H1 (cell line): ENCODE measurements around the gene SERGEF. TPM values are rescaled to one million over a fixed set of nuclear protein-coding genes. Genes with fewer than 3 reads are reported as not detected.

ENCODE experiments used
- CTCF ChIA-PET: fragments of 300-600 bp; sonication (Branson Sonifier 250); formaldehyde crosslinking; loops from one replicate; lab custom pipeline; 2021; ENCODE audit not compliant: partially characterized antibody; lab: Charles Lee
- POLR2A ChIA-PET: fragments of 300-600 bp; sonication (Branson Sonifier 250); formaldehyde crosslinking; loops from one replicate; lab custom pipeline; 2021; ENCODE audit warnings: inconsistent platforms; ENCODE audit not compliant: partially characterized antibody; lab: Charles Lee
- DNase-seq, 2 experiments: peaks; one replicate each; pipeline versions ENCODE4 v3.0.0 to v3.0.0-alpha.2; 2010 to 2022; ENCODE audit warnings: low spot score in 2 of 2, low read depth in 1 of 2, mixed read lengths in 1 of 2
- FAIRE-seq: peaks from 2 replicates; lab custom pipeline; 2011; peaks lifted over from hg19 to GRCh38; lab: Jason Lieb, UNC
- H2AFZ ChIP-seq: 2 replicates; pipeline ENCODE4 v1.8.1; 2012; ENCODE audit warnings: low read length, inconsistent platforms
- H2AK5ac ChIP-seq: 2 replicates; pipeline ENCODE4 v1.6.1; 2013; ENCODE audit warnings: low read depth, low read length
- H2BK120ac ChIP-seq: replicated peaks from 2 replicates; pipeline ENCODE3; 2013; ENCODE audit warnings: low read depth, low read length, inconsistent platforms
- H2BK12ac ChIP-seq: 2 replicates; pipeline ENCODE4 v1.6.1; 2013; ENCODE audit warnings: low read depth, low read length
- H2BK15ac ChIP-seq: 2 replicates; pipeline ENCODE4 v1.6.1; 2013; ENCODE audit warnings: low read length
- H2BK20ac ChIP-seq: 2 replicates; pipeline ENCODE4 v1.6.1; 2013; ENCODE audit warnings: low read length
- H2BK5ac ChIP-seq: 2 replicates; pipeline ENCODE4 v1.6.1; 2013; ENCODE audit warnings: low read depth, low read length
- H3K14ac ChIP-seq: 2 replicates; pipeline ENCODE4 v1.6.1; 2013; ENCODE audit warnings: inconsistent platforms; ENCODE audit not compliant: insufficient read length
- H3K18ac ChIP-seq: 2 replicates; pipeline ENCODE4 v1.6.1; 2013; ENCODE audit warnings: low read length; ENCODE audit errors: extremely low read depth
- H3K23ac ChIP-seq: 2 replicates; pipeline ENCODE4 v1.6.1; 2013; ENCODE audit warnings: inconsistent platforms; ENCODE audit not compliant: insufficient read length
- H3K23me2 ChIP-seq: 2 replicates; pipeline ENCODE4 v1.6.1; 2013; ENCODE audit warnings: low read depth, low read length
- H3K27ac ChIP-seq: 2 replicates; pipeline ENCODE4 v1.6.1; 2011; ENCODE audit warnings: low read depth, low read length, inconsistent platforms
- H3K27me3 ChIP-seq, 4 experiments: replicated peaks in 1 of 4; 1 replicate in 1 of 4; 2 replicates in 3 of 4; pipeline versions ENCODE4 v1.6.1 to v1.8.1; 2011 to 2013; ENCODE audit warnings: low read length in 3 of 4, mild to moderate bottlenecking in 3 of 4, inconsistent platforms in 2 of 4, mixed read lengths in 2 of 4, moderate library complexity in 1 of 4; ENCODE audit not compliant: control insufficient read depth in 3 of 4, insufficient read depth in 3 of 4; ENCODE audit errors: extremely low read depth in 1 of 4
- H3K36me3 ChIP-seq, 4 experiments: 2 replicates each; pipeline versions ENCODE4 v1.6.1 to v1.8.1; 2011 to 2013; ENCODE audit warnings: mild to moderate bottlenecking in 4 of 4, low read length in 3 of 4, moderate library complexity in 2 of 4, control low read depth in 1 of 4, inconsistent platforms in 1 of 4; ENCODE audit not compliant: insufficient read depth in 4 of 4, control insufficient read depth in 2 of 4
- H3K4ac ChIP-seq: replicated peaks from 2 replicates; pipeline ENCODE3; 2013; ENCODE audit warnings: low read length, low read depth, mixed read lengths, inconsistent platforms; ENCODE audit not compliant: insufficient read length
- H3K4me1 ChIP-seq, 4 experiments: replicated peaks in 1 of 4; 1 replicate in 1 of 4; 2 replicates in 3 of 4; pipeline versions ENCODE4 v1.6.1 to v1.8.1; 2011 to 2013; ENCODE audit warnings: low read length in 3 of 4, inconsistent platforms in 2 of 4, mixed read lengths in 1 of 4; ENCODE audit not compliant: insufficient read depth in 4 of 4, control insufficient read depth in 3 of 4
- H3K4me2 ChIP-seq, 2 experiments: 2 replicates each; pipeline versions ENCODE4 v1.6.1 to v1.8.1; 2011 to 2013; ENCODE audit warnings: low read depth in 2 of 2, low read length in 2 of 2, control low read depth in 1 of 2, inconsistent platforms in 1 of 2, mild to moderate bottlenecking in 1 of 2; ENCODE audit not compliant: insufficient read depth in 1 of 2
- H3K4me3 ChIP-seq, 4 experiments: fragments of 200-600, 300-600 bp in 1 of 4; sonication (generic), shearing (Covaris generic), sonication (Bioruptor Twin) in 1 of 4; 2 replicates each; pipeline versions ENCODE4 v1.5.1 to v1.8.1; 2011 to 2016; ENCODE audit warnings: low read length in 4 of 4, low read depth in 3 of 4, control low read depth in 2 of 4, inconsistent platforms in 2 of 4, mild to moderate bottlenecking in 2 of 4, mixed read lengths in 1 of 4, moderate library complexity in 1 of 4; ENCODE audit not compliant: insufficient read depth in 2 of 4; ENCODE audit errors: extremely low read depth in 1 of 4
- H3K56ac ChIP-seq: replicated peaks from 2 replicates; pipeline ENCODE3; 2013; ENCODE audit warnings: low read depth, mild to moderate bottlenecking, mixed read lengths, low read length, inconsistent platforms; ENCODE audit not compliant: insufficient read length
- H3K79me1 ChIP-seq: 2 replicates; pipeline ENCODE4 v1.6.1; 2013; ENCODE audit warnings: low read depth, low read length, control low read depth
- H3K79me2 ChIP-seq, 2 experiments: 2 replicates each; pipeline versions ENCODE4 v1.6.1 to v1.8.1; 2012 to 2013; ENCODE audit warnings: low read length in 2 of 2, mild to moderate bottlenecking in 2 of 2, inconsistent platforms in 1 of 2; ENCODE audit not compliant: insufficient read depth in 2 of 2, control insufficient read depth in 1 of 2
- H3K9ac ChIP-seq, 4 experiments: replicated peaks in 1 of 4; 1 replicate in 1 of 4; 2 replicates in 3 of 4; pipeline versions ENCODE4 v1.6.1 to v1.8.1; 2011 to 2013; ENCODE audit warnings: low read depth in 3 of 4, low read length in 3 of 4, control low read depth in 2 of 4, mild to moderate bottlenecking in 2 of 4, moderate library complexity in 2 of 4, inconsistent platforms in 1 of 4; ENCODE audit errors: extremely low read depth in 1 of 4
- H3K9me3 ChIP-seq, 2 experiments: 2 replicates each; pipeline versions ENCODE4 v1.6.1 to v1.8.1; 2012 to 2013; ENCODE audit warnings: mild to moderate bottlenecking in 2 of 2, moderate library complexity in 2 of 2, control low read depth in 1 of 2, inconsistent platforms in 1 of 2, low read depth in 1 of 2, low read length in 1 of 2, mixed read lengths in 1 of 2; ENCODE audit not compliant: insufficient read depth in 2 of 2
- H4K20me1 ChIP-seq, 2 experiments: replicated peaks in 1 of 2; 2 replicates each; pipeline versions ENCODE3 to v1.8.1; 2011 to 2013; ENCODE audit warnings: inconsistent platforms in 2 of 2, low read length in 2 of 2, mild to moderate bottlenecking in 1 of 2; ENCODE audit not compliant: insufficient read depth in 2 of 2, control insufficient read depth in 1 of 2
- H4K5ac ChIP-seq: 2 replicates; pipeline ENCODE4 v1.6.1; 2013; ENCODE audit warnings: low read length, low read depth, mixed read lengths, inconsistent platforms; ENCODE audit not compliant: insufficient read length
- H4K8ac ChIP-seq: 2 replicates; pipeline ENCODE4 v1.8.0; 2013; ENCODE audit warnings: mild to moderate bottlenecking, moderate library complexity, low read length, inconsistent platforms; ENCODE audit not compliant: insufficient read depth; ENCODE audit errors: extremely low read depth
- H4K91ac ChIP-seq: replicated peaks from 2 replicates; pipeline ENCODE3; 2013; ENCODE audit warnings: low read length, mixed read lengths, inconsistent platforms; ENCODE audit not compliant: insufficient read length
- BCL11A ChIP-seq, 2 experiments: IDR thresholded peaks; one replicate each; pipeline ENCODE4 v1.6.1; 2011; ENCODE audit warnings: low read depth in 2 of 2, low read length in 2 of 2, mild to moderate bottlenecking in 2 of 2
- CREB1 ChIP-seq: IDR thresholded peaks from 2 replicates; pipeline ENCODE4 v1.6.1; 2012; ENCODE audit warnings: inconsistent platforms
- CTBP2 ChIP-seq: IDR thresholded peaks from 2 replicates; pipeline ENCODE4 v1.7.0; 2011; ENCODE audit warnings: borderline replicate concordance, mild to moderate bottlenecking, moderate library complexity, mixed read lengths, low read length; ENCODE audit not compliant: insufficient read depth, insufficient read length
- JUND ChIP-seq: IDR thresholded peaks from 2 replicates; pipeline ENCODE4 v1.6.1; 2011; ENCODE audit warnings: mild to moderate bottlenecking, improper control_type of control experiment, low read length
- PHF8 ChIP-seq: fragments of 200-600 bp; sonication (generic); conservative IDR thresholded peaks from 2 replicates; pipeline ENCODE4 v1.7.1; 2012; ENCODE audit warnings: low read depth, mild to moderate bottlenecking, inconsistent platforms, low read length, moderate library complexity
- RAD21 ChIP-seq, 2 experiments: IDR thresholded peaks in 1 of 2; conservative IDR thresholded peaks in 1 of 2; 2 replicates each; pipeline ENCODE4 v1.6.1; 2011; ENCODE audit warnings: low read depth in 2 of 2, low read length in 2 of 2, improper control_type of control experiment in 1 of 2, inconsistent platforms in 1 of 2, mild to moderate bottlenecking in 1 of 2, moderate library complexity in 1 of 2
- RFX5 ChIP-seq: IDR thresholded peaks from 2 replicates; pipeline ENCODE4 v1.6.1; 2011; ENCODE audit warnings: low read depth, low read length, improper control_type of control experiment, borderline replicate concordance
- SIN3A ChIP-seq, 2 experiments: IDR thresholded peaks in 1 of 2; conservative IDR thresholded peaks in 1 of 2; 2 replicates each; pipeline ENCODE4 v1.6.1; 2011 to 2012; ENCODE audit warnings: low read length in 2 of 2, improper control_type of control experiment in 1 of 2, low read depth in 1 of 2, mild to moderate bottlenecking in 1 of 2
- SIRT6 ChIP-seq: IDR thresholded peaks from one replicate; pipeline ENCODE4 v1.7.1; 2012; ENCODE audit warnings: low read length, inconsistent platforms
- TAF1 ChIP-seq: IDR thresholded peaks from 2 replicates; pipeline ENCODE4 v1.6.1; 2011; ENCODE audit warnings: mild to moderate bottlenecking, low read depth, low read length
- TCF12 ChIP-seq: IDR thresholded peaks from 2 replicates; pipeline ENCODE4 v1.6.1; 2011; ENCODE audit warnings: low read depth, mild to moderate bottlenecking, low read length
- YY1 ChIP-seq: IDR thresholded peaks from 2 replicates; pipeline ENCODE4 v1.6.1; 2011; ENCODE audit warnings: low read depth, mild to moderate bottlenecking, low read length
- polyA plus RNA-seq, 7 experiments: library from polyadenylated mRNA; depleted of rRNA in 3 of 7; stranded (reverse) in 5 of 7; unstranded in 2 of 7; fragments of >200 nt in 5 of 7; fragments of 200-250 nt in 2 of 7; gene quantifications; 1 replicate in 5 of 7; 2 replicates in 1 of 7; 4 replicates in 1 of 7; pipeline versions ENCODE4 v1.2.1 to v1.2.3, GENCODE V29; 2011 to 2013; ENCODE audit warnings: missing spikeins in 2 of 7, mixed read lengths in 2 of 7
- total RNA-seq: library from RNA; stranded (reverse); fragmentation: NEBNext Ultra II Directional; extraction: Animal tissue kit (Norgen Biotek cat#: 25700); gene quantifications from 2 replicates; pipeline ENCODE4 v1.2.1, GENCODE V29; 2021

SERGEF gene
- total and polyA plus RNA-seq, 2 of the 8 experiments (the other 6 are each of a cell fraction or from before 2014, with no cell fraction given), result 16.6 to 28.8 TPM

DNA sequence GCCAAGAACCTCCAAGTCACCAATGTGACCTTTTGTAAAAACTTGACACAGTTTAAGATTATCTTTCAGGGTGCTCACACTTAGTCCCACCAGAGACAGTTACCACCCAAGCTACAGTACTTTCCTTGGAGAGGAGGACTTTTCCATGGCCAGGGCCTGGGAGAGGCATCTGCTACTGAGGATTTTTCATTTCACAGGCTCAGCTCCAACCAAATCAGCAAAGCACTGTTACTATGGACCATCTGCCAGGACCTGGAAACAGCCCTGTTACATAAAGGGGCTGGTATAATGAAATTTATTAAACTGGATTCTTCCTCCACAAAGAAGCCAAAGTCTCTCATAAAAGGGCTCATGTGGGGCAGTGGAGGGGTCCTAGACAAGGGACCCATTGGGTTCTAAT lies 38.6 kb downstream of the SERGEF start:
- no peak overlapping the region for H2AFZ ChIP-seq
- H4K8ac ChIP-seq, result no peak overlapping the region
- H3K4me3 ChIP-seq, result no peak overlapping the region
- no peak overlapping the region for H3K27ac ChIP-seq
- no peak overlapping the region for H3K18ac ChIP-seq
- peaks cover 4 to 5% of the 10 kb centered on the region in 2 experiments for H4K20me1 ChIP-seq
- no peak overlapping the region for H3K4me2 ChIP-seq
- H3K4ac ChIP-seq, result no peak overlapping the region
- peaks cover 0 to 3% (median 0%) of the 10 kb centered on the region in 4 experiments; a peak in 1 of 8 replicates for H3K36me3 ChIP-seq
- H2BK20ac ChIP-seq, result no peak overlapping the region
- H3K9ac ChIP-seq, result no peak overlapping the region
- H2BK120ac ChIP-seq, result no peak overlapping the region
- no peak for TF ChIP-seq CTBP2
- no peak for TF ChIP-seq RFX5
- TF ChIP-seq RAD21 (IDR thresholded peaks at IDR 0.05 in 1 of 2, conservative IDR thresholded peaks at IDR 0.05 in 1 of 2; ENCODE audit: low read depth in 2 of 2, low read length in 2 of 2), result no peak
- TF ChIP-seq SIN3A (conservative IDR thresholded peaks at IDR 0.05 in 1 of 2, IDR thresholded peaks at IDR 0.05 in 1 of 2; ENCODE audit: low read depth in 1 of 2, low read length in 2 of 2), result no peak
- TF ChIP-seq CREB1, result no peak
- TF ChIP-seq TCF12, result no peak
- no peak for TF ChIP-seq PHF8
- TF ChIP-seq BCL11A (IDR thresholded peaks at IDR 0.05; ENCODE audit: low read depth in 2 of 2, low read length in 2 of 2), result no peak
- TF ChIP-seq YY1, result no peak
- no peak for TF ChIP-seq JUND
- no peak for TF ChIP-seq TAF1
- TF ChIP-seq SIRT6, result no peak
- TF ChIP-seq, all 59 proteins: peak for 0
- no peak overlapping the region for H3K23ac ChIP-seq
- no peaks in the 10 kb centered on the region for H3K9me3 ChIP-seq
- no peak overlapping the region for H4K91ac ChIP-seq
- H3K14ac ChIP-seq, result no peak overlapping the region
- H3K56ac ChIP-seq, result no peak overlapping the region
- H4K5ac ChIP-seq, result no peak overlapping the region
- CTCF ChIA-PET, result interaction anchor here (0.6 to 11.7 kb wide), 20 partner anchors 6 to 239 kb away, joined by 3 to 276 read pairs (median 6); partner anchors contain the start of gene KCNC1
- no peaks in the 10 kb centered on the region for H3K79me1 ChIP-seq
- DNase-seq (no peak), FAIRE-seq (no peak)
- H2BK12ac ChIP-seq, result no peak overlapping the region
- H3K27me3 ChIP-seq, result no peaks in the 10 kb centered on the region
- no peak overlapping the region for H2BK15ac ChIP-seq
- no peak overlapping the region for H2AK5ac ChIP-seq
- POLR2A ChIA-PET, result no interaction called here
- H3K4me1 ChIP-seq, result no peaks in the 10 kb centered on the region
- H2BK5ac ChIP-seq, result no peak overlapping the region
- no peaks in the 10 kb centered on the region for H3K23me2 ChIP-seq
- no peaks in the 10 kb centered on the region for H3K79me2 ChIP-seq
